ENCODE measurements around the gene CCP110. TPM values are rescaled to one million over a fixed set of nuclear protein-coding genes. Genes with fewer than 3 reads are reported as not detected.

CCP110 gene, protein sequence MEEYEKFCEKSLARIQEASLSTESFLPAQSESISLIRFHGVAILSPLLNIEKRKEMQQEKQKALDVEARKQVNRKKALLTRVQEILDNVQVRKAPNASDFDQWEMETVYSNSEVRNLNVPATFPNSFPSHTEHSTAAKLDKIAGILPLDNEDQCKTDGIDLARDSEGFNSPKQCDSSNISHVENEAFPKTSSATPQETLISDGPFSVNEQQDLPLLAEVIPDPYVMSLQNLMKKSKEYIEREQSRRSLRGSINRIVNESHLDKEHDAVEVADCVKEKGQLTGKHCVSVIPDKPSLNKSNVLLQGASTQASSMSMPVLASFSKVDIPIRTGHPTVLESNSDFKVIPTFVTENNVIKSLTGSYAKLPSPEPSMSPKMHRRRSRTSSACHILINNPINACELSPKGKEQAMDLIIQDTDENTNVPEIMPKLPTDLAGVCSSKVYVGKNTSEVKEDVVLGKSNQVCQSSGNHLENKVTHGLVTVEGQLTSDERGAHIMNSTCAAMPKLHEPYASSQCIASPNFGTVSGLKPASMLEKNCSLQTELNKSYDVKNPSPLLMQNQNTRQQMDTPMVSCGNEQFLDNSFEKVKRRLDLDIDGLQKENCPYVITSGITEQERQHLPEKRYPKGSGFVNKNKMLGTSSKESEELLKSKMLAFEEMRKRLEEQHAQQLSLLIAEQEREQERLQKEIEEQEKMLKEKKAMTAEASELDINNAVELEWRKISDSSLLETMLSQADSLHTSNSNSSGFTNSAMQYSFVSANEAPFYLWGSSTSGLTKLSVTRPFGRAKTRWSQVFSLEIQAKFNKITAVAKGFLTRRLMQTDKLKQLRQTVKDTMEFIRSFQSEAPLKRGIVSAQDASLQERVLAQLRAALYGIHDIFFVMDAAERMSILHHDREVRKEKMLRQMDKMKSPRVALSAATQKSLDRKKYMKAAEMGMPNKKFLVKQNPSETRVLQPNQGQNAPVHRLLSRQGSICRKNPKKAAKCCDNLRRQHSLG
- total RNA-seq: 9.2 and 13.5 TPM in 2 replicates

DNA sequence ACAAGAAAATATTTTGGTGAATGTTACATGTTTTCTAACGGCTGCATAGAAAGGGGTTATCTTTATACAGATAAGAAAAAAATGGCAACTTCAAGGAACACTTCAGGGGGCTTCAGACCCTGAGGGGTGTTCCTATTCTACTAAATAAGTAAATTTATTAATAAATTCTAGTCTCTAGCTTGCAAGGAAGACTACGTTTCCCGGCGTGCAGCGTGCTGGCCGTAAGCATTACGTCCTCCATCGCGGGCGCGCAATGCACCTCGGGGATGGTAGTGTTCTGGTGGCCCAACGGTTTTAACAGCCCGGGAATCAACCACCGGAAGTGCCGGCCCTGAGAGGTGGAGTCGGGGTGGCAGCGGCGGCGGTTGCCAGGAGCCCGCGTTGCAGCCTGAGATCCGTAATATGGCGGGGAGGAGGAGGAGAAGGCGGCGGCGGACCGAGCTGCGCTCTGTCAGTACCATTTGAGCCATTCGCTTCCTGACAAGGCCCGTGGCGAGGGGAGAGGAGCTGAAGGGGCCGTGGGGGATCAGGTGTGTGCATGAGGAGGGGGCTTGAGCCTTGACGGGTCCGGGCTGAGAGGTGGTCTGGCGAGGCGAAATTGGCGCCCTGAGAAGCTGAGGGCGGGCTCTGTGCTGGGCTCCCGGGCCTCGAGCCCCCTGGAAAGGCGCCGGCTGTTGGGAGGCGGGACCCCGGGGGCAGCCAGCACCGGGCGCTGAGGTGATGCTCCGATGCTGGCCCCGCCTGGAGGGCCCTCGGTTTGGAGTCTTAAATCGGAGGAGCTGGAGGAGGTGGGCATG is at the start of gene CCP110:
TSS of gene CCP110 (plus strand) at position 384 of the 797 bp plus-strand sequence. CDS start 3,940 bp downstream, outside the sequence.

DNA sequence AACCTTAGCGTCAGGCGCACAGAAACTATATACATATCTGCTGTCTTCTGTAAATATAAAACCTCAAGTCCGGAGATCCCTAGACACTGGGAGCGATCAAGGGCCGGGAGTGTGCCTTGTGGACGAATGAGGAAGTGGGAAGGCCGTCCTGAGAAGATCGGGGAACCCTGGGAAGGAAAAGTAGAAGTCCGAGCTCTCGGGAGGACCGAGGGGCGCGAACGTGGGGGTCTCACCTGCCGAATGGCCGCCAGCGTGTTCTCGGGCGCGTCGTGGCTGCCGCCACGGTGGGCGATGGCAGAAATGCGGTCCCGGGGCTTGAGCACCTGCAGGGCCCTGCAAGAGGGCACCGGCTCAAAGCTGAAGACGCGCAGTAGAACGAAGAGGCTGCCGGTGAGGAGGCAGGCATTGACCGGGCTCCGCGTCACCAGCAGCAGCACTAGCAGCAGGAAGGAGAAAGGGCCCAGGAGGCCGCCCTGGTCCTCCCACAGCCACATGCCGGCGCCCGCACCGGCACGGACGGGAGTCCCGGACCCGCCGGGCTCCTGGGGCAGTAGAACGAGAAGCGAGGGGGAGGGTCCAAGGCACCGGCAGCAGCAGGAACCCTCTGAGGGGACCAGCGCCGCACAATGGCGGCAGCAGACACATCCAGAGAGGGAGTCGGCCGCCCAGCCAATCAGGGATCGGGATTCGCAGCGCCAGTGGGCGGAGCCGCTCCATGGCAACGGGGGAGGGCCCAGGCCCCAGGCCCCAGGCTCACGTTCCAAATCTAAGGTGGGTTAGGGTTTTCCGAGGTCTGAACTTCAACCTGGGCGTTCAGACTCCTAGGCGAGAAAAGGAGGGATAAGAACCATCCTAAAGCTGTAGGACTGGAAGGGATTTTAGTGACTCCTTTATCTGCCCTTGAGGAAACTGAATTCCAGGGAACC is 2.0 kb upstream of the CCP110 start, which contains the start of gene GDE1:
TSS of gene GDE1 (minus strand) at position 628 of the 926 bp plus-strand sequence. CDS start at position 494, 134 bp downstream.

DNA sequence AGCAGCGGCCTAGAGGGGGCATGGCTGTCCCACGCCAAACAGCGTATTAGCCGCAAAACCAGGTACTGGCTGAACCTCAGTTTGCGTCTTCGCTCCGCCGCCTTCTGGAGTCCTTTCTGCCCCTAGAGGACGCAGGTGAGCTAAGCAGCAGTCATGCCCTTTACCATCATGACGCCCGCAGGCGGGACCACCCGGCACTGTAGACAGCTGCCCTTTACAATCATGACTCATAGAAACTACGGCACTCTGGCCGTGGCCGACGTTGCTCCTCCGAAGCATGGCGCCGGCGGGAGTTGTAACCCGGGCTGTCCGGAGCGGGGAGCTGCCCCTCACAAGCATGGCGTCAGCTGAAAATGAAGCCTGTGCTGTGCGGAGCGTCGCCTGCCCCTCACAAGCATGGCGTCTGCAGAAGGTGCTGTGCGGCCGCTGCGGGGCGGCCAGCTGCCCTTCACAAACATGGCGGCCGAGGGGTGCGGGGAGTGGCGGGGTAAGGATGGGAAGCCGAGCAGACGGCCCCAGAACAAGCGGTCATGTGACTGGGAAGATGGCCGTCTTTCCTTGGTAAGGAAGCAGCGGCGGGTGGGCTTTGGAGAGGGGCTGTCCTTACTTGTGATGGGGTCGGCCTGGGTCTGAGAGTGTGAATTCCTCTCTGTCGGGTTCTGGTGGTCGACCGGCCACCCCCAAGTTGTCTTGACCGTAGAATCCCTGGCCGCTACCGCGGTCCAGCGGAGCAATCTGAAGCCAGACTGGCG is 31.6 kb downstream of the CCP110 start, which contains the start of gene VPS35L:
TSS of gene VPS35L (plus strand) at position 518 of the 752 bp plus-strand sequence. CDS start at position 545, 27 bp downstream.

Other genes with a start within 250 kb of the CCP110 start
- not detected in 2 replicates for gene CLEC19A, start 238.2 kb upstream of the CCP110 start, total RNA-seq
- gene TMC5, start 106.1 kb upstream of the CCP110 start, total RNA-seq: under 0.01 TPM in 1 of 2 replicates, not detected in the other
- 36.4 and 49.3 TPM in 2 replicates for gene GDE1, start 1.8 kb upstream of the CCP110 start, total RNA-seq
- 53.2 and 54.7 TPM in 2 replicates for gene VPS35L, start 31.8 kb downstream of the CCP110 start, total RNA-seq
- 8.8 and 14.3 TPM in 2 replicates for gene KNOP1, start 194.3 kb downstream of the CCP110 start, total RNA-seq
- 6.8 and 8.8 TPM in 2 replicates for gene IQCK, start 194.3 kb downstream of the CCP110 start, total RNA-seq

All from subcutaneous preadipocyte (primary cell).